ENCODE measurements around the gene WNT3. TPM values are rescaled to one million over a fixed set of nuclear protein-coding genes. Genes with fewer than 3 reads are reported as not detected.
A peak's percentile ranks its signal among the peaks of the same experiment; 100 is the strongest.

Gene WNT3
- total RNA-seq, 4 donors from 2014 or later, result 0.27 to 0.48 TPM; not detected in 2

DNA sequence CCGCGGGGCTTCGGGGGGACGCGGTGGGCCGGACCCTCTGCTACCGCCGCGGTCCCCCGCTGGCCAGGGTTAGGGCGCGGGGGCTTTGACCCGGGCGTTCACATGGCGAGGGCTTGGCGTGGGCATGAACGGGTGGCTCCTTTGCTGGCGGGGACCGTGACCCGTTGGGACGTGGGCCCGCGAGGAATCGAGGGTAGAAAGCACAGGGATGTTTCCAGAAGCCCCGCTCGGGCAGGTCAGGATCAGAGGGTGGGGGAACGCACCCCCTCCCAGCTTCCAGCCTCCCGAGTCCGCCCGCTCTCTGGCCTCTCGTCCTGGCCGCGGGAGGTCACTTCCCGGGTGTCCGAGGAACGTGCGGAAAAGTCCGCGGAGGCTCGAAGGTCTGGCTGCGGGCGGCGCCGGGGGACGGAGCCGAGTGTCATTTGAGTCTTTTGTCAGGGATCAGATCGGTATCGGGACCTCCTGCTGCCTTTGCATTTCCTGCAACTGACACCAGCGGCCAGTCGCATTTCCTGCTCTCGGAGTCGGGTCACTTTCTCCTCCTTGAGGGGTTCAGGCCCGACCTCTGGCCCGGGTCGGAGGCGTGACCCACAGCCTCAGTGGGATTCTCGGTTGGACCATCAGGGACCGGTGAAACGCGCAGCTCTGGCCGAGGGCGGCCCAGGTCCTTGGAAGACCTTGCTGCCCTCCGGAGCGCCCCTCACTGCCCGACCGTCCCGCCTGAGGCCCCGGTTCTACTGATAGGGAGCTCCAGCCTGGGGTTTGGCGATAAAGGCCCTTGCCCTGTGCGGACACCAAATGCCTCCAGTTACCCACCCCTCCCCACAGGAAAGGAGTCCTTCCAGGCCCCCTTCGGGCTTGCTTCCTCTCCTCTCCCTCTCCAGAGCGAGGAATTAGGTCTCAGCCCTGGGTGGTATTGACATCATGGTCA lies 702 bp upstream of the WNT3 start:
- peaks cover 11 to 18% (median 17%) of the 10 kb centered on the region in 4 donors for H3K4me1 ChIP-seq
- 8 to 53% methylated on average over 2 to 53 of the region's 72 CpGs for WGBS, 2 donors (ENCODE audit: low coverage in 1 of 2)
- TF ChIP-seq CTCF (IDR thresholded peaks at IDR 0.05), result no peak
- no peak for TF ChIP-seq POLR2A (IDR thresholded peaks at IDR 0.05)
- TF ChIP-seq EP300 (IDR thresholded peaks at IDR 0.05; ENCODE audit: low read depth), result no peak
- no peak for TF ChIP-seq POLR2AphosphoS5 (IDR thresholded peaks at IDR 0.05)
- H3K27ac ChIP-seq, result no peak overlapping the region
- H3K4me3 ChIP-seq, result peak overlapping the region in 3 of 4 donors; percentile 4 to 44 (median 23)
- no peaks in the 10 kb centered on the region for H3K36me3 ChIP-seq
- in situ Hi-C loops (cut with MboI; ENCODE audit: low pct_ligation_motif_present in 1 of 4, low pct_unique_long_range_greater_than_20kb in 1 of 4, low sequenced_read_pairs in 3 of 4) (no loop called here), intact Hi-C loops (cut with DNase I; ENCODE audit: low total_unique reads) (no loop called here)
- DNase-seq, result no peak
- peaks cover 93% of the 10 kb centered on the region for H3K27me3 ChIP-seq
- H3K9me3 ChIP-seq, result no peaks in the 10 kb centered on the region

DNA sequence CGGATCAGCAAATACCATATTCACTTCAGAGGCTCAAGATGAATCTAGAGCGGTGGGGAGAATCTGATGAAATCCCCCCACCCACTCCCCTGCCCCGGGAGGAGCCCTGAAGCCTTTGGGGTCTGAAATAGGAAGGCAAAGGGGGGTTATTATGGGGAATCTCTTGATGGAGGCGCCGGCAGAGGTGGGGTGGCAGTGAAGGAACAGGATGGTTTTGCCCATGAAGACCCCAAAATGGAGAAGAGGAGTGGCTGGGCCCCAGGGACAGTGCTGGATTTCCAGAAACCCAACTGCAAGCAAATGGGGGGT lies 637 bp downstream of the WNT3 start:
- 4 to 20% methylated on average over 5 of the region's 5 CpGs for WGBS, 2 donors (ENCODE audit: low coverage in 1 of 2)
- H3K27me3 ChIP-seq, result peaks cover 98% of the 10 kb centered on the region

DNA sequence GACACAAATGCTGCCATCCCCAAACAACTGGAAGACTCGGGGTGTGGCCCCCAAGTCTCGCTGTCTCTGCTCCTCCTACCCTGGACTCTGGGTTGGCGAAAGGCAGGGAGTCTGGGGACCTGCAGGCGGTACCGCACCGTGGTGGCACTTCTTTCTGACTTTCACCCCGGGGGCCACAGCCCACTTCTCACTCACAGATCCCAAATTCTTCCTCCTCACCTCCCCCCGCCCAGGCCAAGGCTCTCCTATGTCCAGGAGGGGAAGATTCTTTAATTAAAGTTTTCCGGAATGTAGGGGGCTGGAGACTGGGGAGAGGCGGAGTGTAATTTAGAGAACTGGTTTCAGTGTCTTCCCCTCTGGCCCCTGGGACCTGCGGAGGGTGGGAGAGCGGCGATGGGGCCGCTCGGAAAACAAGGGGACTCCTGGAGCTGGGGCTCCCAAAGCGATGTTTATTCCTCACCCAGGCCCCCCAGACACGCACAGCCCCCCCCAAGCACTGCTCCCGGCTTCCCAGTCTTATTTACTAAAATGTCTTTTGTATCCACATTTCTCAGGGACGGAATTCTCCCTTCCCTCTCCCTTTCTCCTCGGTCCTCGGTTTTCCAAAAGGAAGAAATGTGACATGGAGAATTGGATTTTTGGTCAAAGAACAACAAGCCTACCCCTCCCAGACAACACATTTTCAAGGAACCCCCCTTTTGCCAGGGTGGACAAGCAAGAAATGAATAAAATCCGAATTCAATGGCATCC lies 1.2 kb downstream of the WNT3 start:
- no peak for DNase-seq
- TF ChIP-seq POLR2AphosphoS5 (IDR thresholded peaks at IDR 0.05) (no peak), EP300 (IDR thresholded peaks at IDR 0.05; ENCODE audit: low read depth) (no peak), CTCF (IDR thresholded peaks at IDR 0.05) (no peak), POLR2A (IDR thresholded peaks at IDR 0.05) (no peak)
- in situ Hi-C loops (cut with MboI; ENCODE audit: low pct_ligation_motif_present in 1 of 4, low pct_unique_long_range_greater_than_20kb in 1 of 4, low sequenced_read_pairs in 3 of 4) (no loop called here), intact Hi-C loops (cut with DNase I; ENCODE audit: low total_unique reads) (no loop called here)
- Histone ChIP-seq H3K9me3 (no peaks in the 10 kb centered on the region), H3K4me3 (no peak overlapping the region), H3K36me3 (no peaks in the 10 kb centered on the region), H3K27me3 (peaks cover 98% of the 10 kb centered on the region), H3K4me1 (peaks cover 11 to 18% (median 17%) of the 10 kb centered on the region in 4 donors), H3K27ac (no peak overlapping the region)
- 14 to 28% methylated on average over 6 to 22 of the region's 22 CpGs for WGBS, 2 donors (ENCODE audit: low coverage in 1 of 2)

More for the DNA sequence above, 637 bp downstream of the WNT3 start:
- no peaks in the 10 kb centered on the region for H3K36me3 ChIP-seq
- H3K27ac ChIP-seq, result no peak overlapping the region
- intact Hi-C loops (cut with DNase I; ENCODE audit: low total_unique reads) (no loop called here), in situ Hi-C loops (cut with MboI; ENCODE audit: low pct_ligation_motif_present in 1 of 4, low pct_unique_long_range_greater_than_20kb in 1 of 4, low sequenced_read_pairs in 3 of 4) (no loop called here)
- peaks cover 11 to 18% (median 17%) of the 10 kb centered on the region in 4 donors for H3K4me1 ChIP-seq
- H3K9me3 ChIP-seq, result no peaks in the 10 kb centered on the region
- no peak overlapping the region for H3K4me3 ChIP-seq
- no peak for DNase-seq
- TF ChIP-seq POLR2AphosphoS5 (IDR thresholded peaks at IDR 0.05), result no peak
- no peak for TF ChIP-seq POLR2A (IDR thresholded peaks at IDR 0.05)
- TF ChIP-seq CTCF (IDR thresholded peaks at IDR 0.05), result no peak
- no peak for TF ChIP-seq EP300 (IDR thresholded peaks at IDR 0.05; ENCODE audit: low read depth)

All from transverse colon (tissue), 4 donors.